ENCODE results near the gene TRPM3.

DNA sequence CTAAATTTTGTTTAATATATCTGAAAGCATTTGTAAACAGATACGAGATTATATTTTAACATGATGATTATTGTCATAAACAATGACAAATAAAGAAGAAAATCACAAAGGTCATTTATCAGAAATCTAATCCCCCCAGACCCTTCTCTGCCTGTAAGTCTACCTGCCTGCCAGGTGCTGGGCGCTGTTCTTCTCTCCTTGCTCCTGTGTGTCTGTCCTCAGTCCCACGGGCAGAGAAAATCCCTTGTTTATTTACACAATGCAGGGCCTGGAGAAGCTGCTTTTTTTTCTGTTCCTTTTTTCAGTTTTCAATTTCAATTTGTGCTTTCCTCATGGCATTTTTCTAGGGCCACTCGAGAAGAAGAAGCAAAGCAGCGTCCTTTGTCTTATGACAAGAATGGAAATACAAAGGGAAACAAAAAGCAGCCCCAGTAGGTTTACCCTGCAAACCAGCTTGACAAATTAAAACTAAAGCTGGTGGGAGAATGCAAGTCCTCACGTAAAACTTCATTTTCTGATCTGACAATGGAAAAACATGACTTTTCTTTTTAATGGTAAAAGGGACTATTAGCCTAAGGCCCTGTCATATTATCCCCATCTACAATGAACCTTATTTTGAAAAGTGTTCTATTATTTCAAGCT is 424.6 kb downstream of the TRPM3 start:
- TF ChIP-seq, protein P1, sequence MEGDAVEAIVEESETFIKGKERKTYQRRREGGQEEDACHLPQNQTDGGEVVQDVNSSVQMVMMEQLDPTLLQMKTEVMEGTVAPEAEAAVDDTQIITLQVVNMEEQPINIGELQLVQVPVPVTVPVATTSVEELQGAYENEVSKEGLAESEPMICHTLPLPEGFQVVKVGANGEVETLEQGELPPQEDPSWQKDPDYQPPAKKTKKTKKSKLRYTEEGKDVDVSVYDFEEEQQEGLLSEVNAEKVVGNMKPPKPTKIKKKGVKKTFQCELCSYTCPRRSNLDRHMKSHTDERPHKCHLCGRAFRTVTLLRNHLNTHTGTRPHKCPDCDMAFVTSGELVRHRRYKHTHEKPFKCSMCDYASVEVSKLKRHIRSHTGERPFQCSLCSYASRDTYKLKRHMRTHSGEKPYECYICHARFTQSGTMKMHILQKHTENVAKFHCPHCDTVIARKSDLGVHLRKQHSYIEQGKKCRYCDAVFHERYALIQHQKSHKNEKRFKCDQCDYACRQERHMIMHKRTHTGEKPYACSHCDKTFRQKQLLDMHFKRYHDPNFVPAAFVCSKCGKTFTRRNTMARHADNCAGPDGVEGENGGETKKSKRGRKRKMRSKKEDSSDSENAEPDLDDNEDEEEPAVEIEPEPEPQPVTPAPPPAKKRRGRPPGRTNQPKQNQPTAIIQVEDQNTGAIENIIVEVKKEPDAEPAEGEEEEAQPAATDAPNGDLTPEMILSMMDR (IDR thresholded peaks at IDR 0.05), result no peak
- TF ChIP-seq POLR2A (IDR thresholded peaks at IDR 0.05; ENCODE audit: low read length), result no peak
- no peak for TF ChIP-seq CHD2 (IDR thresholded peaks at IDR 0.05; ENCODE audit: low read length, partially characterized antibody)
- no peak for TF ChIP-seq HDAC2 (IDR thresholded peaks at IDR 0.05)
- no peak for TF ChIP-seq KDM1A (IDR thresholded peaks at IDR 0.05; ENCODE audit: low read depth)

Data from A549 (cell line).